ENCODE data around the gene KBTBD8.

DNA sequence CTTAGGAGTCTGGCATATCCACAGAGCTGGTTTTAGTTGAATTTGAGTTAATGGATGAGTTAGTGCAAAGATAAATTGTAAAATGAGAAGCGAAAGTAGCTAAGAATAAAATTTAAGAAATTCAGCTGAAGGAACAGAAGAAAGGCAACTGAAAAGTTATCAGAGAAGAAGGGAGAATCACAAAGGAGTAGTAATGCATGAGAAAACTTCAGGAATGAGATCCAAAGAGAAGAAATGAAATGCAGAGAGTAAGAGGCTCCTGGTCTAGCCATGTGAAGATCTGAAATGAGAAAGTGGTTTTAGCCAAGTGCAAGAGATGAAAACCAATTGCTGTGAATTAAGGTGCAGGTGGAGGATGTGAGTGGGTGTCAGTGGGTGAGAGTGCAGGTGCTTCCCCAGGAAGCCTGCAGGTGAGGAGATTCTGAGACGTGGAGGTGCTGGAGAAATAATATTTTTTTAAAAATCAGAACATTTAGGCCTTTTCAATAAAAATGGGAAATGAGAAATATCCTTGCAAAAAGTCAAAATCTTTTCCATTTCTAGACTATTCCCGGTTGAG, 18.5 kb downstream of the KBTBD8 start:
- TF ChIP-seq, protein P1, sequence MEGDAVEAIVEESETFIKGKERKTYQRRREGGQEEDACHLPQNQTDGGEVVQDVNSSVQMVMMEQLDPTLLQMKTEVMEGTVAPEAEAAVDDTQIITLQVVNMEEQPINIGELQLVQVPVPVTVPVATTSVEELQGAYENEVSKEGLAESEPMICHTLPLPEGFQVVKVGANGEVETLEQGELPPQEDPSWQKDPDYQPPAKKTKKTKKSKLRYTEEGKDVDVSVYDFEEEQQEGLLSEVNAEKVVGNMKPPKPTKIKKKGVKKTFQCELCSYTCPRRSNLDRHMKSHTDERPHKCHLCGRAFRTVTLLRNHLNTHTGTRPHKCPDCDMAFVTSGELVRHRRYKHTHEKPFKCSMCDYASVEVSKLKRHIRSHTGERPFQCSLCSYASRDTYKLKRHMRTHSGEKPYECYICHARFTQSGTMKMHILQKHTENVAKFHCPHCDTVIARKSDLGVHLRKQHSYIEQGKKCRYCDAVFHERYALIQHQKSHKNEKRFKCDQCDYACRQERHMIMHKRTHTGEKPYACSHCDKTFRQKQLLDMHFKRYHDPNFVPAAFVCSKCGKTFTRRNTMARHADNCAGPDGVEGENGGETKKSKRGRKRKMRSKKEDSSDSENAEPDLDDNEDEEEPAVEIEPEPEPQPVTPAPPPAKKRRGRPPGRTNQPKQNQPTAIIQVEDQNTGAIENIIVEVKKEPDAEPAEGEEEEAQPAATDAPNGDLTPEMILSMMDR (IDR thresholded peaks at IDR 0.05), result no peak
- no peak for TF ChIP-seq POLR2AphosphoS5 (IDR thresholded peaks at IDR 0.05)
- no peak for TF ChIP-seq EP300 (IDR thresholded peaks at IDR 0.05)
- TF ChIP-seq POLR2A (IDR thresholded peaks at IDR 0.05), result no peak
